Fibroblast of lung (primary cell): ENCODE data around the gene CHRNB1.

Experiments
- EZH2 ChIP-seq: IDR thresholded peaks from 2 replicates; pipeline ENCODE4 v1.5.1; 2012; ENCODE audit warnings: low read length, control low read depth, mild to moderate bottlenecking; ENCODE audit errors: missing control alignments
- TF ChIP-seq, protein P1 (sequence below), 2 donors: IDR thresholded peaks in 1 of 2; conservative IDR thresholded peaks in 1 of 2; 1 replicate in 1 of 2; 2 replicates in 1 of 2; pipeline ENCODE4 v1.5.1; 2011 to 2012; ENCODE audit warnings: low read length in 2 of 2, control low read depth in 1 of 2, inconsistent platforms in 1 of 2, low read depth in 1 of 2, mild to moderate bottlenecking in 1 of 2

- TF ChIP-seq, protein P1, sequence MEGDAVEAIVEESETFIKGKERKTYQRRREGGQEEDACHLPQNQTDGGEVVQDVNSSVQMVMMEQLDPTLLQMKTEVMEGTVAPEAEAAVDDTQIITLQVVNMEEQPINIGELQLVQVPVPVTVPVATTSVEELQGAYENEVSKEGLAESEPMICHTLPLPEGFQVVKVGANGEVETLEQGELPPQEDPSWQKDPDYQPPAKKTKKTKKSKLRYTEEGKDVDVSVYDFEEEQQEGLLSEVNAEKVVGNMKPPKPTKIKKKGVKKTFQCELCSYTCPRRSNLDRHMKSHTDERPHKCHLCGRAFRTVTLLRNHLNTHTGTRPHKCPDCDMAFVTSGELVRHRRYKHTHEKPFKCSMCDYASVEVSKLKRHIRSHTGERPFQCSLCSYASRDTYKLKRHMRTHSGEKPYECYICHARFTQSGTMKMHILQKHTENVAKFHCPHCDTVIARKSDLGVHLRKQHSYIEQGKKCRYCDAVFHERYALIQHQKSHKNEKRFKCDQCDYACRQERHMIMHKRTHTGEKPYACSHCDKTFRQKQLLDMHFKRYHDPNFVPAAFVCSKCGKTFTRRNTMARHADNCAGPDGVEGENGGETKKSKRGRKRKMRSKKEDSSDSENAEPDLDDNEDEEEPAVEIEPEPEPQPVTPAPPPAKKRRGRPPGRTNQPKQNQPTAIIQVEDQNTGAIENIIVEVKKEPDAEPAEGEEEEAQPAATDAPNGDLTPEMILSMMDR (conservative IDR thresholded peaks at IDR 0.05 in 1 of 2, IDR thresholded peaks at IDR 0.05 in 1 of 2; ENCODE audit: low read depth in 1 of 2, low read length in 2 of 2), result peak; percentile 6 to 35
- TF ChIP-seq EZH2, result no peak
These were observed 58.1 kb downstream of the CHRNB1 start for GRCh38 chr17:7502987-7503386.
